Measurements from ENCODE around the gene SGSM2.
A peak's percentile ranks its signal among the peaks of the same experiment; 100 is the strongest.
"Not testable (repeated sequence)": the region's sequence is repeated elsewhere in the genome, so short reads cannot be mapped to it uniquely, and the experiment has no call there.

Gene SGSM2

GRCh38 chr17:2303204-2304188, 33.8 kb upstream of the SGSM2 start, which contains the start of the genes SMG6 and SRR:
TSS of gene SMG6 (minus strand) at chr17:2303785. CDS start at chr17:2303720, 65 bp downstream.
TSS of gene SRR (plus strand) at chr17:2303950. CDS start at chr17:2315561, 11,611 bp downstream.
- TF ChIP-seq POLR2A (IDR thresholded peaks at IDR 0.05; ENCODE audit: low read depth, low read length) (peak; percentile 87), POLR2AphosphoS5 (IDR thresholded peaks at IDR 0.05; ENCODE audit: low read depth, low read length) (peak; percentile 90), POU2F2 (IDR thresholded peaks at IDR 0.05; ENCODE audit: low read depth, low read length) (peak; percentile 71; the same call in 1 of the 2 replicates), TAF1 (IDR thresholded peaks at IDR 0.05; ENCODE audit: low read depth, low read length) (peak; percentile 72), PAX5 (IDR thresholded peaks at IDR 0.05; ENCODE audit: insufficient read depth, low read length, severe bottlenecking) (no peak), SPI1 (IDR thresholded peaks at IDR 0.05; ENCODE audit: low read depth, low read length) (no peak)
- peak; percentile 97 for DNase-seq (ENCODE audit: insufficient read length, low spot score)
- peak; percentile 86 for FAIRE-seq

- DNase-seq (ENCODE audit: insufficient read length, low spot score) (no peak), FAIRE-seq (no peak)
- TF ChIP-seq PAX5 (IDR thresholded peaks at IDR 0.05; ENCODE audit: insufficient read depth, low read length, severe bottlenecking) (no peak), SPI1 (IDR thresholded peaks at IDR 0.05; ENCODE audit: low read depth, low read length) (no peak), POLR2AphosphoS5 (IDR thresholded peaks at IDR 0.05; ENCODE audit: low read depth, low read length) (no peak), TAF1 (IDR thresholded peaks at IDR 0.05; ENCODE audit: low read depth, low read length) (no peak), POU2F2 (IDR thresholded peaks at IDR 0.05; ENCODE audit: low read depth, low read length) (no peak), POLR2A (IDR thresholded peaks at IDR 0.05; ENCODE audit: low read depth, low read length) (no peak)
Measured at GRCh38 chr17:2304931-2305330, 32.4 kb upstream of the SGSM2 start.

- DNase-seq (ENCODE audit: insufficient read length, low spot score) (no peak), FAIRE-seq (no peak)
- TF ChIP-seq POLR2AphosphoS5 (IDR thresholded peaks at IDR 0.05; ENCODE audit: low read depth, low read length), result no peak
- no peak for TF ChIP-seq POLR2A (IDR thresholded peaks at IDR 0.05; ENCODE audit: low read depth, low read length)
- TF ChIP-seq SPI1 (IDR thresholded peaks at IDR 0.05; ENCODE audit: low read depth, low read length), result no peak
- TF ChIP-seq TAF1 (IDR thresholded peaks at IDR 0.05; ENCODE audit: low read depth, low read length), result no peak
- TF ChIP-seq POU2F2 (IDR thresholded peaks at IDR 0.05; ENCODE audit: low read depth, low read length), result no peak
- TF ChIP-seq PAX5 (IDR thresholded peaks at IDR 0.05; ENCODE audit: insufficient read depth, low read length, severe bottlenecking), result no peak
Measured at GRCh38 chr17:2309338-2310154, 27.8 kb upstream of the SGSM2 start.

- no peak for FAIRE-seq
- TF ChIP-seq POU2F2 (IDR thresholded peaks at IDR 0.05; ENCODE audit: low read depth, low read length) (no peak), POLR2AphosphoS5 (IDR thresholded peaks at IDR 0.05; ENCODE audit: low read depth, low read length) (no peak)
- no peak for DNase-seq (ENCODE audit: insufficient read length, low spot score)
Measured at GRCh38 chr17:2312736-2313135, 24.6 kb upstream of the SGSM2 start.

- not testable (repeated sequence) for DNase-seq (ENCODE audit: insufficient read length, low spot score); FAIRE-seq
Measured at GRCh38 chr17:2316916-2317205, 20.4 kb upstream of the SGSM2 start.

GRCh38 chr17:2317796-2318195, 19.5 kb upstream of the SGSM2 start:
- TF ChIP-seq POLR2AphosphoS5 (IDR thresholded peaks at IDR 0.05; ENCODE audit: low read depth, low read length), result no peak
- TF ChIP-seq POU2F2 (IDR thresholded peaks at IDR 0.05; ENCODE audit: low read depth, low read length), result no peak
- no peak for TF ChIP-seq SPI1 (IDR thresholded peaks at IDR 0.05; ENCODE audit: low read depth, low read length)
- TF ChIP-seq PAX5 (IDR thresholded peaks at IDR 0.05; ENCODE audit: insufficient read depth, low read length, severe bottlenecking), result no peak
- TF ChIP-seq POLR2A (IDR thresholded peaks at IDR 0.05; ENCODE audit: low read depth, low read length), result no peak
- no peak for TF ChIP-seq TAF1 (IDR thresholded peaks at IDR 0.05; ENCODE audit: low read depth, low read length)
- FAIRE-seq (no peak), DNase-seq (ENCODE audit: insufficient read length, low spot score) (no peak)

GRCh38 chr17:2319051-2319450, 18.2 kb upstream of the SGSM2 start:
- DNase-seq (ENCODE audit: insufficient read length, low spot score), result no peak
- TF ChIP-seq SPI1 (IDR thresholded peaks at IDR 0.05; ENCODE audit: low read depth, low read length) (no peak), POLR2A (IDR thresholded peaks at IDR 0.05; ENCODE audit: low read depth, low read length) (no peak), TAF1 (IDR thresholded peaks at IDR 0.05; ENCODE audit: low read depth, low read length) (no peak), PAX5 (IDR thresholded peaks at IDR 0.05; ENCODE audit: insufficient read depth, low read length, severe bottlenecking) (no peak), POLR2AphosphoS5 (IDR thresholded peaks at IDR 0.05; ENCODE audit: low read depth, low read length) (no peak), POU2F2 (IDR thresholded peaks at IDR 0.05; ENCODE audit: low read depth, low read length) (no peak)
- FAIRE-seq, result no peak

- TF ChIP-seq TAF1 (IDR thresholded peaks at IDR 0.05; ENCODE audit: low read depth, low read length) (no peak), POLR2AphosphoS5 (IDR thresholded peaks at IDR 0.05; ENCODE audit: low read depth, low read length) (0 out of 2 replicates have a peak, but pooled peaks have one; percentile 3), SPI1 (IDR thresholded peaks at IDR 0.05; ENCODE audit: low read depth, low read length) (no peak)
- no peak for FAIRE-seq
- no peak for DNase-seq (ENCODE audit: insufficient read length, low spot score)
Measured at GRCh38 chr17:2321399-2321798, 15.9 kb upstream of the SGSM2 start.

- no peak for DNase-seq (ENCODE audit: insufficient read length, low spot score)
- FAIRE-seq, result no peak
Measured at GRCh38 chr17:2323629-2324314, 13.5 kb upstream of the SGSM2 start.

More at GRCh38 chr17:2323629-2324314, 13.5 kb upstream of the SGSM2 start:
- TF ChIP-seq POLR2AphosphoS5 (IDR thresholded peaks at IDR 0.05; ENCODE audit: low read depth, low read length) (no peak), TAF1 (IDR thresholded peaks at IDR 0.05; ENCODE audit: low read depth, low read length) (no peak), POU2F2 (IDR thresholded peaks at IDR 0.05; ENCODE audit: low read depth, low read length) (no peak), POLR2A (IDR thresholded peaks at IDR 0.05; ENCODE audit: low read depth, low read length) (0 out of 2 replicates have a peak, but pooled peaks have one; percentile 35)

All from GM12891 (cell line).